HG03039 (cell line): Measurements from ENCODE around the gene CCDC134.
A peak's percentile ranks its signal among the peaks of the same experiment; 100 is the strongest.
"Not testable (repeated sequence)": the region's sequence is repeated elsewhere in the genome, so short reads cannot be mapped to it uniquely, and the experiment has no call there.

Experiments
- ATAC-seq: cut with Tn5 transposase; IDR thresholded peaks from one replicate; pipeline ENCODE4 v1.9.1; 2021; ENCODE audit warnings: mild to moderate bottlenecking, moderate library complexity; ENCODE audit not compliant: unreplicated experiment

The CCDC134 gene

DNA sequence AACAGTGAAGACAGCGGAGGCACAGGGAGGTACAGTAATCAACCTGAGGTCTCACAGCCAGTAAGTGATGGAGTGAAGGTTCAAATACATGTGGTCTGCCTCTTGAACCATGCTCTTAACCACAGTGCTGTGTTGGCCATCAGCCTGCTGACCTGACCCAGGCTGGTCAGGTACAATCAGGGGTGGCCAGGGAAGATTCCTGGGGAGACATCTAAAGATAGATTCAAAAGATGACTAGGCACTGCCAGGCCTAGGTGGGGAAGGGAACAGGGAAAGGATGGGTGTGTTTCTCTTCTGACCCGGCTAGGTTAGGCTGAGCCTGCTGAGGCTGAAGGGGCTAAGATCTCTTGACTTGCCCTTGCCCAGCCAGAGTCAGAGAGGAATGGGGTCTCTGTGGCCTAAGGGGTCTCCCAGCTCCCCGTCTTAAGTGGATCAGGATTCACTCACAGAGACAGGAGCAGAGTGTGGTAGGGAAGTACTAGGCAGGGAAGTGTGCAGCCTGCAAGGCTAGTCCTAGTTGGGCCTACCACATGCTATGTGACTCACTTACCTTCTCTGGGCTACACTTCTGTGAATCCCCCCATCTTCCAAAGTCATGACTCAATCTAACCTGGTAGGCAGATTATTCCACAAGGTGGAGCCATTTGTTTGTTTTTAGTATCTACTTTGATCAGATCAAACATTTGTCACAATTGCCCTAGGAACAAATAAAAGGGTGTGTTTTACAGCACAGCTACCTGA is 22.0 kb downstream of the CCDC134 start:
- ATAC-seq: no peak

DNA sequence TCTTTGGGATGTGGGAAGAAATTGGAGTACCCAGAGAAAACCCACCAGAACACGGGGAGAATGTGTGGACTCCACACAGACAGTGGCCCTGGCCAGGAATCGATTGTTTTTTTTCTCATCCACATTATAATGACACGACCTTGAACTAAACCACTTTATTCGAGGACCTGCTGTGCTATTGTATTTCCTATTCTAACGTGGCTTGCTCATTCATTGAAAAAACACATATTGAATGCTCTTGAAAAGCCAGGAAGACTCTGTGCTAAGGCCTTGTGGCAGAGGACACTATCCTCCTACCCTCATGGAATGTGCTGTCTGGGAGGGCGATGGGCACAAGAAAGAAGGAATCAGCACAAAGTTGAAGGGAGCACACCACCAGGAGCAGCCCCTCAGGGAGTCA is 23.3 kb downstream of the CCDC134 start:
- no peak for ATAC-seq

DNA sequence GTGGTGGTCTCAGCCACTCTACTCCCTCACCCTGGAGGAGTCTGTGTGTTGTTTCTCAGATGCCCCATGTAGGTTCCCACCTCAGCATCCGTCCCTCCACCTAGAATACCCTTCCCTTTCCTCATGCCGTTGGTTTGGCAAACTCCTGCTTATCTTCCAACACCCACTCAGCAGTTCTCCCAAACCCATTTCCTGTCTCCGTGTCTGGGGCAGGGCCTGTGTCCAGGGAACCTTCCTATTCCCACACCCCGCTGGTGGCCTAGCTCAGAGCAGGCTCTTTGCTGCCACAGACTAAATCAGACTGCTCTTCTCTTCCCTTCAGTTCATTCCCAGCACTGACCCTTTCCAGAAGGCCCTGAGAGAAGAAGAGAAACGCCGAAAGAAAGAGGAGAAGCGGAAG is 24.9 kb downstream of the CCDC134 start:
- ATAC-seq: no peak

DNA sequence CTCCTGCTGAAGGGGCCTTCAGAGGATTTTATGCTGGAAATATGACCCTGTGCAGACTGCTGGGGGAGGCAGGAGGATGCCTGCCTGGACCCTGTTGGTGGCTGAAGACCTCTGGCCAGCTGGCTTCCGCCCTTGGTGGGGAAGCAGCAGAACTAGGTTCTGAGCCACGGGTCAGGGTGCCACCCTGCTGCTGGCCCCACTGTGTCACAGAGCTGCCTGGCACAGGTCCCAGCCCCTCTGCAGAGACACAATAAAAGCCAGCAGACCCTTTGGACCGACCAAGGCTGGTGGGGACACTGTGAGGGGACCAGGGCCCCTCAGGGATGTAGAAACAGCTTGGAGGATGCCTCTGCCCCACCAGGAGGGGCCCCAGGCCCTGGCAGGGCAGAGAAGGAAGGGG is 25.5 kb downstream of the CCDC134 start:
- ATAC-seq: no peak

DNA sequence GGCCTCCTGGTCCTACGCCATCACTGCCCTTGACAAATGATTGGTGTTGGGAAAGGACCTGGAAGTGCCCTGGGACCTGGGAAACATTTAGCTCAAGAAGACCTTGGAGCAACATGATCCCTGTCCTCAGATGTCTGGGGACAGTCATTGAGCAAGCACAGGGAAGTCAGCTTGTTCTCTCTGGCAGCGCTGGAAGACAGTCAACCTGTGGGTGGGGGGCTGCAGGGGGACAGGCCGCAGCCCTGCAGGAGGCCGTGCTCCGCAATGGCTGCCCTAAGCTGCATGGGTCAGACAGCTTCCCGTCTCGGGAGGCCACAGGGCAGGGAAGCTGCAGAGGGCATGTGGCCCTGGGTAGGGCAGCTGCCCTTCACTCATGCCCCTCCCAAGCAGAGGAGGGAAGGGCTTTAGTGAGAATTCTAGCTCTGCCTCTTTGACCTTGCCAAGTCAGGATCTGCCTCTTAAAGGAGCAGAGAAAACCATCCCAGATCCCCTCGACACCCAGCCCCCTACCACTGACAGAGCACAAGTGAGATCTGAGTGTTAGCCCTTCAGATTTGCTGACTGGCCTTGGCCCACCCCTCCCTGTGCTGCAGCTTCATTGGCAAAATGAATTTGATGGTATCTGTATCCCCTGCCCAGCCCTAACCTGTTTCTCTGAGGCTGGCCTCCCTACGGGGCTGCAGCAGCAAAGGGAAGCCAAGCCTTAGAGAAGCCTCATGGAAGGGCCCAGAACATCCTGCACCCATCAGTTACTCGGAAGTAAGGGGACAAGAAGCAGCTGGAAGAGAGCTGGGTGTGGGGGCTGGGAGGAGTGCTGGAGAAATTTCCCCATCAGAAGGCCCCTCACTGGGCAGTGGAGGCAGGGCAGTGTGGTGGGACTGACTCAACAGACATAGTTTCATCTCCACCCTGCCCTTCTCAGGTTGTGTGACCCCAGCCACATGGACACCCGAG is 26.2 kb downstream of the CCDC134 start:
- no peak for ATAC-seq

DNA sequence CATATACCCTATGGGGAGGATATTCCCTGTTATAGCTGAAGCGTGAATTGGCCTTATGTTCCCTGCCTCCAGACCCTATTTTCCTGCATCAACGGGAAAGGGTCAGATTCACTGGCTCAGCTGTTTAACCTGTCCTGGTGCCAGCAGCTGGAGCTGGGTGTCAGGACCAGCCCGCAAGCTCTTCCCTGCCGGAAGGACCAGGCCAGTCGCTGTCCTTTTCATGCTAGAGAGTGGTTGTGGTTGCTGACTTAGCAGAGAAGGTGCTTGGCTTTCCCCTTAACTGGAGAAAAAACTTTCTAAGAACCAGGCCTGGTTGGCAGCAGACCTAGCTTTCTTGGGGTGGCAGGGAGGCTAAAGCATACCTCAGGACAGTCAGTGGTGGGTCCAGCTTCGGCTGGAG is 27.2 kb downstream of the CCDC134 start:
- ATAC-seq: no peak

DNA sequence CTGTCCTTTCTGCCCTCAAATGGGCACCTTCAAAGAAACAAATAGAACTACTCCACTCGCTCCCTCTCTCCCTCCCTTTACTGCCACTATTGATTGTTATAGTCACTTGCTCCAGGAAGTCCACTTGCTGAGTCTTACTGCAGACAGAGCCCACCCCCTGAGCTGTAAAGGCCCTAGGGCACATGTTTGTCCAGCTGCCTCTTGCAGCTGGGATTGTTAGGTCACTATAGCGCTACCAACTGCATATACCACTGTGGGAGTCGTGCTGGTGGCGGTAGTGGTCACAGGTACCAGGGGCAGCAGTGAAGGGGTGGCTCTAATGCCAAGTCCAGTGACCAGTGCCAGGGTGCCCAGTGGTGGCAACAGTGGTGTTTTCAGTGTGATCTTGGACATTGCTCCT is 28.0 kb downstream of the CCDC134 start:
- ATAC-seq: no peak

DNA sequence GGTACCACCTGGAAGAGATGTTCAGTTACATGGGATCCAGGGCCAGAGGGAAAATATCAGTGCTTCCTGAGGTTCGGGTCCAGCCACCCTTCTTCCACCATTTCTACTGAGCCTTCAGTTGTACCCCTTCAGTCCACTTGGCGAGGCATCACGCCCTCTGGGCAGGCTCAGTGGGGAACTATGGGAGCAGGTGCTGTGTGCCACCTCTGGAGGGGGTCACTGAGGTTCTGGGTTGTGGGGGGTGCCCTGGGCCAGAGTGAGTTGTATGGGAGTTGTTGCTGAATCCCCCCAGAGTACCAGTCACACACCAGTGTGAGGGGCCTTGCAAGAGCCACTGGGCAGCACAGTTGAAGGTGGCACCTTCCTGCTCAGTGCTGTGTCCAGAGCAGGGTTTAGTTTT is 29.7 kb downstream of the CCDC134 start:
- no peak for ATAC-seq

DNA sequence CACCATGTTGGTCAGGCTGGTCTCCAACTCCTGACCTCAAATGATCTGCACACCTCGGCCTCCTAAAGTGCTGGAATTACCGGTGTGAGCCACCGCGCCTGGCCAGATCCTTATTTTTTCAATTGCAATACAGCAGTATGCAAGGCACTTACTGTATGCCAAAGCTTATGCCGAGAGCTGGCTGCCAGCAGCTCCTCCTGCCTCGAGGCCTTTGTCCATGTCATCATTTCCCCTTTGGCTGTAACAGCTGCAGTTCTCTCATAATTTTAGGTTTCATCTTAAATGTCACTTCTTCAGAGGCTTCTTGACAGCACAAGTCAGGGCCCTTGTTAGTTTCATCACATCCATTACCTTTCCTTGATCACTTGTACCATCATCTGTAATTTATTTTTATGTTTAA is 30.9 kb downstream of the CCDC134 start:
- ATAC-seq: no peak

DNA sequence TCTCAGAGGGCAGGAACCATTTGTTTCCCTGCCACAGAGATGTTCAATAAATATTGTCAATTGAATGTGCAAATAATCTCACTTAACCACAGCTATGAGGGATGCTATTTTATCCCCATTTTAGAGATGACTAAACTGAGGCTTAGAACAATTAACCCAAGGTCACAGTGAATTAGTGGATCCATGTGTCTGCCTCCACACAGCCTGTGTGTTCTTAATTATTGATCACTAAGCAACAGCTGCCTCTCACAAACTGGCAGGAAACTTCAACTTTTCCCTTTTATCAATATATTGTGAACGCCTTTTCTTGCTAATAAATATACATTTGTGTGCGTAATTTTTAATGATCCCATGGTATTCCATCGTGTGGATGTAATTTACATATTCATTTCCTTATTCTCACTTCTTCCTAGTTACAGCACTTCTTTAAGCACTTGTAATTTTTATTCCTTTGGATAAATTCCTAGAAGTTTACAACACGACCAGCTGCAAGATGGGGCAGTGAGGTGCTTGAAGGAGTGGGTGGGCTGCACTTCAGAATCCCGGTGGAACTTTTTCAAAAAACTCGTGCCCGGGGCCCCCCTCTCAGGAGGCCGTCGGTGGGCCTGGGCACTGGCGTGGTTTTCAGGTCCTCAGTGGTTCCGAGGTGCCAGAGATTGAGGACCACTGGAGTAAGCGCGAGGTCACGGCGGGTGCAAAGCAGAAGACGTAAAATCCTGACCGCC is 31.5 kb downstream of the CCDC134 start:
- peak; percentile 6 for ATAC-seq

DNA sequence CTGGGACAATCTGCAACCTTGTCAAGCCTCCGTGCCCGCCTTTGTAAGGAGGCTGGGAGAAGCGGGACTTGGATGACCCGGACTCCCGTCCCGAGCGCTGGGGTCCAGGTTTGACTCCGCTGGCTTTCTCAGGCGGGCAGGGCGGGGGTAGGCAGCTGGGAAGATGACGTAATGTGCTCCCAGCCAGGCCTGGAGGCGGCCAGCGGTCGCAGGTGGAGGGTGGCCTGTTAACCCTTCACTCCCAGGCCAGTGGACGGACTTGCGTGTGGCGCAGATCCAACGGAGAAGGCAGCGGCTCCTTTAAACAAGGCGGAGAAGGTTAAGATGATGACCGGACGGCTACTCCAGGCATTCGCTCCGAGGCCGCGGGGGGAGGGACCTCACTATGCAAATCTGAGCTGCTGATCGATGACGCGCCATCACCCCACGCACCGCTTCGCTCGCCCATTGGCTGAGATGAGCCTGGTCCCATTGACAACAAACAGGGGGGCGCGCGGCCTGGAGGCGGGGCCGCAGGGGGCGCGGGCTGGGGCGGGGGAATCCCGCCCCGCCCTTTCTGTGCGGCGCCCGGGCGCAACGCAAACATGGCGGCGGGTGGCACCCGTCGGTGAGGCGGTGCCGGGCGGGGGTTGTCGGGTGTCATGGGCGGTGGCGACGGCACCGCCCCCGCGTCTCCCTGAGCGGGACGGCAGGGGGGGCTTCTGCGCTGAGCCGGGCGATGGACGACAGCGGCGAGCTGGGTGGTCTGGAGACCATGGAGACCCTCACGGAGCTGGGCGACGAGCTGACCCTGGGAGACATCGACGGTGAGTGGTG is 32.3 kb downstream of the CCDC134 start, which contains the start of gene SREBF2:
TSS of gene SREBF2 (plus strand) at position 553 of the 816 bp plus-strand sequence. CDS start at position 719, 166 bp downstream.
- peak; percentile 74 for ATAC-seq

DNA sequence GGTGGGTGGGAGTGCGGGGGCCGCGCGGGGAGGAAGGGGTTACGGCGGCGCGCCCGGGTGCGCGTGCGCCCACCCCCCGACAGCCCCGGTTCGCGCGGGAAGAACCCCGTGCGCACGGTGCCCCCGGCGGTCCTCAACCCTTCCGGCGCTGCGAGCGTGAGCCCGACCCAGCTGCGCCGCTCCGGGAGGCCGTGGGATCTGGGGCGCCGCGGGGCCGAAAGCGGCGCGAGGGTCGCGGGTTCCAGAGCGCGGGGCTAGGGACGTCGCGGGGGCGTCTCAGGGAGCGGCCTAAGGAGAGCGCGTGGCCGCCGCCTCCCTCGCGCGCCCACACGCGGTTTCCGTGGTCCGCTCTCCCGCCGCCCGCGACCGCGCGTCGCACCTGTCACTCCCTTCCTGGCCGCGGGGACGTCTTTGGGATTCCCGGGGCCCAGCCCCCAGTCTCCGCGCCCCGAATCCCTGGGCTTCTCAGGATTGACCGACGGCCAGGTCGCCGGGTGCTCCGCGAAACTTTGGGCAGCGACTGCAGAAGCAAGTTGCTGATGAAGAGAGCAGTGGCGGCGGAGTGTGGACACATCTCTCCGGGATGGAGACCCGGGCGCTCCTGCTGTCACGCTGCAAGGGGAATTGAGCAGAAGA is 33.0 kb downstream of the CCDC134 start:
- peak; percentile 17 for ATAC-seq

DNA sequence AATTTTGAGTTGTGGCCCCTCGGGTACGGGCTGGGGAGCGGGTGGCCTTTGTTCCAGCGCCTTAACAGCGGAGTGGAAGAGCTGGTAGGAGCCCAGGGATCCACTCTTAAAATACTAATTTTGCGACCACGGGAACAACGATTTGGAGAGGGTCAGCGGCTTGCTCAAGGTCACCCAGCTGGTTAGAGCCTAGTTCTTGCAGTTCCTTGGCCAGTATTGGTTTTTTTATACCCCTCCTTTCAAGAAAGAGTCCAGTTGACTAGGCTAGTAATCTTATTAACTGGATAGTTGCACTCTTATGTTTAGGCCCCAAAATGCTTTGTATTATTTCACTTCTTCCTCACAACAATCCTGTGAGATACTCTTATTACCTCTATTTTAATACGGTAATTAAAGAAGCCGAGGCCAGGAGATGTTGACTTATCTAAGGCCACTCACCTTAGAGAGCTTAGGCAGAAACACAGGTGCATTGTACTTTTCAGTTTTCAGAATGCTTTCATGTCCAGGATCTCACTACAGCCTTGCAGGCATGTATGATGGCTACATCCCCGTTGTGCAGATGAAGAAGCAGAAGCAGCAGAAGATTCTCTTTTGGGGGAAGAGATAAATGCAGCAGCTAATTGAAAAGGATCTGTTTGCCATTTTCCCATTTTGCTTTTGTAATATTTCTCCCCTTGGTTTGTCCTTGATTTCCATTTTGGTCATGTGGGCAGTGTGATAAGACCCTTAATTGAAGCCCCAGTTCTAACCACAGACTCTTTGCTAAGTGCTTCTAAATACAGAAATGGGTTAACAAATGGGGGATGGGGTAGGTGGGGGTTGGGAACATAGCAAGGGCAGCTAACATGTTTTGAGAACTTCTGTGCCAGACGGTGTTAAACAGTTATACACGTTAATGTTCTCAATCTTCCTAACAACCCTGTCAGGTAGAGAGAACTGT is 33.8 kb downstream of the CCDC134 start:
- no peak for ATAC-seq

DNA sequence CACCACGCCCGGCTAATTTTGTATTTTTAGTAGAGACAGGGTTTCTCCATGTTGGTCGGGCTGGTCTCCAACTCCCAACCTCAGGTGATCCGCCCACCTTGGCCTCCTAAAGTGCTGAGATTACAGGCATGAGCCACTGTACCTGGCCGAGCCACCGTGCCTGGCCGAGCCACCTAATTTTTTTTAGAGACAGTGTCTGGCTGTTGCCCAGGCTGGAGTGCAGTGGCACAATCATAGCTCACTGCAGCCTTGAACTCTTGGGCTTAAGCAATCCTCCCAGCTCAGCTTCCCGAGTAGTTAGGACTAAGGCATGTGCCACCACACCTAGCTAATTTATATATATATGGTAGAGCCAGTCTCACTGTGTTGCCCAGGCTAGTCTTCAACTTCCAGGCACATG is 35.0 kb downstream of the CCDC134 start:
- not testable (repeated sequence) for ATAC-seq

DNA sequence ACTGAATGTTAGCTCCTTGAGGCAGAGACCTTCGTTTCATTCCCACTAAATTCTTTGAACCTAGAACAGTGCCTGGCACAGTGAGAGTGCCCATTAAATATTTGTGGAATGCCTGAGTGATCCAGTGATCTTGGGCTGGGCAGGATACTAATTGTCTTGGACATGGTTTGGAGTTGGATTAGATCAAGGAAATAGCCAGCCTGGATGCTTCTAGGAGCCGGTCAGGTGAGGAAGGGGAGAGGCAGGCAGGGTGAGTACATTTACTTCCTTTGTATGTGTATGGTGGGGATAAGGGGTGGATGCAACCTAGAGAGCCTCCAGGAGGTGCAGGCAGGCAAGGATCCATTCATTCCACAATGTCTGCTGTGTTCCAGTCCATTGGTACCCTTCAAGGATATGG is 36.1 kb downstream of the CCDC134 start:
- no peak for ATAC-seq

DNA sequence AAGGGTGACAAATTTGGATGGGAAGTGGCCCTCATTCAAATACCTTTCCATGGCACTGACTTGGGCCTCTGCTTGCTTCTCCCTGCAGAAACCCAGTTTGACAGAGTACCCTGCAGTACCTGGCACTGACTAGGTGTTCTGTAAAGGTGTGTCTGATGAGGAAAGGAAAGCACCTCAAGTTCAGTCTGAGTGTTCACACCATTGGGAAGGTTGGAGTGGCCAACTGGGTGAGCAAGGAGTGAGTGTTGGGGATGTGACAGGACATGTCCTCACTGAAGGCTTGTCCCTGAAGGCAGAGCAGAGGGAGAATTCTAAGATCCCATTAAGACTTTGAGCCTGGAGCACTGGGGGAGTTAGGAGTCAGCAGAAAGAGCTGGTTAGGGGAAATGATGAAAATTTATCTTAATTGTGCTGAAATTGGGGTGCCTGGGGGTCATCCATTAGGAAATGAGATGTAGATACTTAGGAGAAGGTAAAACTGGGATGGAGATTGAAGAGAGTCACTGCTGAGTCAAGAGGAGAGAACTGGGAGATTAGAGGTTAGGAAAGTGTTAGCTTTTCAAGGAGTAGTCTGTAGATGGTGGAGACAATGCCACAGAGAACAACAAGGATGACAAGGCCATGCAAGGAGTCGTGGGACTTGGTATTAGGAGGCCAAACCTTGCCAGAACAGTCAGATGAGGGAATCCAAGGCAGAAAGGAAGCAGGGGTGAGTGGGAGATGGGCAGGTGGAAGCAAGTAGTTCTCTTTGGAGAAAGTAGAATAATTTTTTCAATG is 38.6 kb downstream of the CCDC134 start:
- no peak for ATAC-seq

DNA sequence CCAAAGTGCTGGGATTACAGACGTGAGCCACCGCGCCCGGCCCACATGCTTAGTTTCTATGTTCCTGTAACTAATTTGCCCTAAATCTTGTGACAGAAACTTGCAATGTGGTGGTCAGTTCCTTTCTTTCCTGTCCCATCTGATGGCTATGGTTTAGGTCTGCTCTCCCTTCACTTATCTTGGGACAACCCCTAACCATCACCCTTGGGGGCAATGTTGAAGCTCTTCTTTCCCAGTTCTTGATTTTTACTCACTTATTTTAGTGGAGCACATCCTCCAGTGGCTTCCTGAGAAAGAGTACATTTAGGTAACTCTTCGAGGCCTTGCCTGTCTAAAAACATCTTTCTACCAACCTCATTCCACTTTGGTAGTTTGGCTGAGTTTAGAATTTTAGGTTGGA is 39.7 kb downstream of the CCDC134 start:
- no peak for ATAC-seq

DNA sequence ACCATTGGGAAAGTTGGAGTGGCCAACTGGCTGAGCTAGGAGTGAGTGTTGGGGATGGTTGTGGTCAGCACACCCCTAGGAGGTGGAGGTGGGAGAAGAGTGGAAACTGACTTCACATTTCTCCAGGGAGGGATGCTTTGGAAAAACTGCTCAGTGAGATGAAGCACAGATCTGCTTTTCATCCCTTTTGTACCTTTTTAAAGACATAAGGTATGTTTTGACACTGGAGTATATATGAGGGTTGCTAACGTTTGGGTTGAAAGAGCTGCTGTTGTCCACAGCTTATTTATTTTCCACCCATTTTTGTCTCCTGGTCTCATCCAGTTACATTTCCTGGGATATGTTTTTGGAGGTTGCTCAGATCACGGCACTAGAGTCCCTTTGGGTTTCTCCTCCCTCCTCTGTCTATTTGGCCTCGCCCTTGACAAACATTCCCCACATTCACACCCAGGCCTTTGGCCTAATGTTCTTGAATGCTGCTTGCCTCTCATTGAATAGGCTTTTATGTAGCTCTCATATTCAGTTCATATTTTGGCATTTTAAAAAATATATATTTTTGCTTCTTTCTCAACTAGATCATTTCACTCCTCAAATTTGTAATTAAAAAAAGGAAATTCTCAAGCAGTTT is 40.7 kb downstream of the CCDC134 start:
- ATAC-seq: no peak
